IPS-11a (cell line): Measurements from ENCODE around the gene TMEM139.

Experiments used
- H3K4me3 ChIP-seq: one replicate; pipeline ENCODE4 v1.5.1; 2013; ENCODE audit warnings: low read depth, low read length, control low read depth

TMEM139 gene

DNA sequence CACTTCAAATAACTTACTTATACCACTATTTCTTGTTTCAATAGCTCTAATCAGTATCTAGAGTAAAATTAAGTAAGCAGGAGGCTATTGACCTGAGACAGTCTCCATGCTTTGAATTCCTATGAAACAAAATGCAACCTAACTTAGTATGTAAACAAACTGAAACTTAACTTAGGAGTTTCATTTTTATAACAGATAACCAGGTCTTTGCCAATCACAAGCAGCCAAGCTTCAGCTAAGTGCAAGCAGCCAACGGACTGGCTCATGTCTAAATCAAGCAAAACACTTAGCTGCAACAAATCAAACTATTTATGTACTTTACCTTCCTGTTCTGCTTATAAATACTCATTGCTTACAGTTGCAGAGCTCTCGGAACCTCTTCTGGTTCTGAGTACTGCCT lies 25.9 kb upstream of the TMEM139 start:
- H3K4me3 ChIP-seq, result no peak overlapping the region

DNA sequence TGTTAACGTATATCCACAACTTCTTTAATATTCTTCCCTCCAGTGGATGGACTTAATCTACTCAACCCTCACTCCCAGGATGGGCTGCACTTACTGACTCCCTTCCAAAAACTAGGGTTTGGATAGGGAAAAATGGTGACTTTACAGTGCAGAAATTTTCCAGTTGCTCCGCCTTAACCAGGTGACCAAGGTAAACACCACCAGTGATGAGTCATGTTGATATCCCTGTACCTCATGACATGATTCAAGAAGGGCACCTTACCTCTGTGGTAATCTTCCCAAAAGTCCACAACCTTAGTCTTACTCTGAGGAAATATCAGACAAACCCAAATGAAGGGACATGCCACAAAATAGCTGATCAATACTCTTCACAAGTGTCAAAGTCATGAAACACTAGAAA lies 25.0 kb upstream of the TMEM139 start:
- no peak overlapping the region for H3K4me3 ChIP-seq

DNA sequence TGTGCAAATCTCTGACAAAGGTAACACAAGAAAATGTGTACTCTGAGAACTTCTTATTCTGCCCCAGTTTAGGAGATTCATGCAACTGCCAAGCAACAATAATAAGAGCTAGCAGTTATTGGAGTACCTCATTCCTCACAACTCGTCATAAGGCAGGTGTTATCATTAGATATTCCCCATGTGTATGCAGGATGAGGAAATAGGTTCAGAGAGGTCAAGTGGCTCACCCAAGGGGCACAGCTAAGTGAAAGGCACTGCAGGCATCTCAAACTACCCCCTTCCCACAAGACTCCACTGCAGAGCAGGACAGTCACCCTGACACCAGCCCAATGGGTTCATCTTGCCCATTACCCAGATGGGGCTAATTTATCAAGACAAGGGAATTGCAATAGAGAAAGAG lies 22.9 kb upstream of the TMEM139 start:
- H3K4me3 ChIP-seq, result no peak overlapping the region

DNA sequence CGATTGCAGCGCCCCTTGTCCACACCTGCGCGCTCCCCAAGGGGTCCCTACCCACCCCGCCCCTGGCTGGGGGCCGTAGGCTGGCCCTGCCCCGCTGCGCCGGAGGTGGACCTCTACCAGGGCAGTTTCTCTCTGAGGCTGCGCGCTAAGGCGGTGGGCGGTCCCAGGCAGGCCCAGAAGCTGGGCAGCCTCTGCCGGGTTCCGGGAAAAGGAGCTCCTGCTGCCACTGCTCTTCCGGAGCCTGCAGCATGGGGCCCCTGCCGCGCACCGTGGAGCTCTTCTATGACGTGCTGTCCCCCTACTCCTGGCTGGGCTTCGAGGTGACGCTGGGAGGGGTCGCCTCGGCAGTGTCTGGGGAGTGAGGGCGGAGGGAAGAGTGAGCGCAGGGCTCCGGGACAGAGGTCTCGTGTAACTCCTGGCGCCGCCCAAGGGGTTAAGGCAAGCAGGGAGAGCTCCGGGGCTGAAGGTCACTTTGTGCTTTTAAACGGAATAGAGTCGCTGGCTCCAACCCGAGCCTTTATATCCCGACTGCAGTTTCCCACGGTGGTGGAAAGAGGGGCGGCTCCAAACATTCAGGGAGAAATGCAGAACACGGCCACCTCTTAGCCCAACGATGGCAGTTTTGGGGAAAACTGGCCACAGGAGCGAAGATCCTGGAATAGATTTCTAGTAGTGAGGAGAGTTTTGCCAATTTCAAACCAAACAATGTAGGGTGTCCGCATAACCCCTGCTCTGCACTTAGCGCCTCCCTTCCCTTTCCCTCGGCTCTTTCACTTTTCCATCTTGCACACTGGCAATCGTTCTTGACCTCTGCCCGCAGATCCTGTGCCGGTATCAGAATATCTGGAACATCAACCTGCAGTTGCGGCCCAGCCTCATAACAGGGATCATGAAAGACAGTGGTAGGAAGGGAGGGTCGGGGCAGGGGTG lies 21.2 kb upstream of the TMEM139 start, which contains the start of gene GSTK1:
Gene GSTK1 (plus strand): TSS at position 176 of the 930 bp plus-strand sequence. CDS start 73 bp downstream, at position 249.
- H3K4me3 ChIP-seq, result peak within 1 kb of the TSS; percentile 76

DNA sequence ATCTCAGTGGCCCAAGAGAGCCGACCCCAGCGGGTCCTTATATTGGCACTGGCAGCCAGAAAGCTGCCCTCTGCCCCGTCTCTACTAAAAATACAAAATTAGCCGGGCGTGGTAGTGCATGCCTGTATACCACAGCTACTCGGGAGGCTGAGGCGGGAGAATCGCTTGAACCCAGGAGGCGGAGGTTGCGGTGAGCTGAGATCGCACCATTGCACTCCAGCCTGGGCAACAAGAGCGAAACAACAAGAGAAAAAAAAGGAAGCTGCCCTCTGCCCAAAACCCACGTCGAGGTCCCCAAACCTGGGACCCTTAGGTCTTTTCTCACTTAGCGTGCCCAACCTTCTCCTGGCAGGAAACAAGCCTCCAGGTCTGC lies 20.6 kb upstream of the TMEM139 start:
- peak overlapping the region; percentile 76 for H3K4me3 ChIP-seq

DNA sequence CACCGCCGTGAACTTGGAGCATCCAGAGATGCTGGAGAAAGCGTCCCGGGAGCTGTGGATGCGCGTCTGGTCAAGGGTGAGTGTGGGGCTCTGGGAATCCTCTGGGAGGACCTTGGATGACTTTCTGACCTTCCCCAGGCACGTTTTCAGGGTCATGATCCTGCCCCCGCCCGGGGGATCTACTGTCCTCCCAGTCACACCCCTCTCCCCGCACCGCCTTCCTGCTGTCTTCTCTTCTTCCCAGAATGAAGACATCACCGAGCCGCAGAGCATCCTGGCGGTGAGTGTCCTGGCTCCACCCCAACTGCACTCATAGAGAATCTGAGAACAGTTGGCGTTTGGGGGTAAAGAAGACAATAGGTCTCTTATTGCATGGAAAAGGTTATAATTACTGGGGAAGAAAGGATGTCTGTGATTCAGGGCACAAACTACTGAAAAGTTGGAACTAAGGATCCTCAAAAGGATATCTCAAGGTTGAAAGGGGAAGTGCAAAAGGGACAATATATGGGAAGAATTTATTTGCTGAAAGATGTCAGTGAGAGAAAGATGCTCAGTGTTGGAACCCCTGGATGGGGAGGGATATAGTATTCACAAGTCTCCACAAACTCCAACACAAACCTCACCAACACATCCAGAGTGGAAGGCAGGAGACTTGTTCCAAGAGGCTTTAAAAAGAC lies 19.6 kb upstream of the TMEM139 start:
- no peak overlapping the region for H3K4me3 ChIP-seq

DNA sequence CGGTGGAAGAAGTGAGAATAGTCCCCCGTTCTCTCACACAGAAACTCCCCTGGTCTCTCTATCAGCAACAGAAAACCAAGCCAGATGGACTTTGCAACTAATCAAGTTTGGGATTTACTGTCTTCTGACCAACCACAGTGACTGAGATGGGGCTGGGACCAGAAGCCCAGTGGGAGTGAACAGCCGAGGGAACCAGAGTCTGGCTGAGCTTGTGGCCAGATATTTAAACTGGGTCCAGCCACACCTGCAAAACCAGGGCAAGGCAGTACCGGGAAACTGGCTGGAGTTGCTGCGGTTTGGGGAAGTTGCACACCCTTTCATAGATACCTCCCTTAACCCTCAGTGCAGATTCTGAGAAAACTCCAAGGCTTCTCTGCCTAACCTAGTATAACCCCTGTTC lies 15.5 kb upstream of the TMEM139 start:
- no peak overlapping the region for H3K4me3 ChIP-seq

DNA sequence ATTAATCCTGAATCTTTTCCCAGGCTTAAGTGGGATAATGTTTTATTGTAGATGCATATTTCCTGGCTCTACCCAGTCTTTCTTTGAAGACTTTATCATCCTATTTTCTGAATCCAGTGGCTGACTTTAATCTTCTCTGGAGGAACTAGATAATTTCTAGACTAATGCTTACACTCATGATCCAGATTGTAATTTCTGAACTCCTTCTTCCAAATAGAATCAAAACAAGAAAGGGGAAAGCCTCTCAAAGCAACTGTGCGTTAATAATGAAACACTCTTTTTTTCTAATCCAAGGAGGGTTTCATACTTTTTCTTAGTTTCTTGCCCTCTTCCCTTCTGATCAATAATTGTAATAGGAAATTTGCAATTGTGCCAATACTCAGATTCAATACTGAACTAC lies 13.5 kb upstream of the TMEM139 start:
- H3K4me3 ChIP-seq, result no peak overlapping the region

DNA sequence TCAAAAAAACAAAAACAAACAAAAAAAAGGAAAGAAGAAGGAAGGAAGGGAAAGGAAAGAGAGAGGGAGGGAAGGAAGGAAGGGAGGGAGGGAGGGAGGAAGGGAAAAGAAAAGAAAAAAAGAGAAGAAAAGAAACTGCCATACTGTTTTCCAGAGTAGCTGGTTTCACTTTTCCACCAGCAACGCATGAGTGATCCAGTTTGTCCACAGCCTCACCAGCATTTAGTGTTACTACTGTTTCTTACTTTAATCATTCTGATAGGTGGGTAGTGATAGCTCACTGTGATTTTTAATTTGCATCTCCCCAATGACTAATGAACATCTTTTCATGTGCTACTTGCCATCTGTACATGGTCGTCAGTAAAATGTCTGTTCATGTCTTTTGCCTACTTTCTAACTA lies 11.9 kb upstream of the TMEM139 start:
- no peak overlapping the region for H3K4me3 ChIP-seq

DNA sequence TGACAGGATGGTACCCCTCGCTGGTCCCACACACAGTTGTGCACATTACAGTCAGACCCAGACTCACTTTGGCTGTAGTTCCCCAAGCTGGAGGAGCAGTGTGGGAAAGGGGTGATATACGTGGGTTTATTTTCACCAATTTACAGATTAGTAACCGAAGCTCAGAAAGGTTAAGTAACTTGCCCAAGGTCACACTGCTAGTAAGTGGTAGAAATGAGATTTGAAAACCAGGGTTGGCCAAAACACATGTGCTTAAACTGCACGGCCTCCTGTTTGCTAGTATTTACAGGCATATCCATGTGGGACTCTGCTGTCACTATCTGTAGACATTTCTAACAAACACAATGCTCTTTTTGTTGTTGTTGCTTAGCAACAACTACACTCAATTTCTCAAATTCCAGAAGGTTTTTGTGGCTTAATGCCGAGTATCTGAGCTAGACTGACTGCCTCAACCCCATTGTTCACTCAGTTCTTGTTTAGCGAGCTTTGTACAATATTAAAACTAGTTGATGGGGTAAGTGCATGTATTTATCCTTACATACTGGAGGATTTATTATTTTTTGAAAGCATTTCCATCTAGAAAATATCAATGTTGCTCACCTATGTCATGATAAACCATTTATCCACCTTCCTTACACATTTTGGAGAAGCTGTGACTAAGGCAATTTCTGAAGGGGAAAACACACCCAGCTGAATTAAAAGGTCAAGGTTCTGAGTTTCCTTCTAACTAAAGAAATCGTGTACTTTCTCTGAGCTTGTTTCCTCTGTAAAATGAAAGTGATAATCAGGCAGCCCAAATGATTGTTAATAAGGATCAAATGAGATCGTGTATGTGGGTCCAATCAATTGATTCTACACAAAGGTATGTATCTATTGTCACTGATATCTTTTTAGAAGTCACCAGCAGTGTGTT lies 5.3 kb upstream of the TMEM139 start:
- no peak overlapping the region for H3K4me3 ChIP-seq

DNA sequence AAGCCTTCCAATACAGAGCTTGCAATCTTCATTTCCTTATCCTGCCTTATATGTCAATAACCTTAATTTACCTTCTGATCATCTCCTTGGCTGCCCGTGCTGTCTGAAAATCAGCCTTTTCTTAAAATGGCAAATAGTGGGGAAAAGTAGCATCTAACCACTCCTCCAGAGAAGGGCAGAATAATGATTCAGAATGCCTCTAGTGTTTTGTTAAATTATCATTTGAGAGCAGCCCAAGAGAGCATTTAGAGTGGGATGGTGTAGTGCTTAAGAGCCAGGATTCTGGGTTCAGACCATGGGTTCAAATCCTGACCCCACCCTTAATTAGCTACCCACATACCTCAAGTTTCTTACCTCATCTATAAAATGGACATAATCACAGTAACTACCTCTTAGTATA lies 4.6 kb upstream of the TMEM139 start:
- H3K4me3 ChIP-seq, result no peak overlapping the region

DNA sequence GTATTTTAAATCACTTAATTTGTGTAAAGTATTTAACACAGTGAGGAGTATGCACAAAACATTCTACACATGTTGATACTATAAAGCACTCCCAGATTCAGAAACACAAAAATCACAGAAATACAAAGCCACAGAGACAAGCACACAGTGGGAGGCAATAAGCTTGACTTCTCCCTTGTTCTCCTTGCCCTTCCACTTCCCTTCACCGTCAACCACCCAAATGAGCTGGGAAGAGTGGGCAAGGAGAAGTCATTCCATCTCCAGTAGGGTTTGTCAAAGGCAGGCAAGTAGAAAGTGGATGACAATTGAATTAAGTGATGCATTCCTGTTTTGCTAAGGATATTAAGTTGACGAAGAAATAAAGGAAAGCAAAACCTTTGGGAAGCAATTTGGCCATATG lies 4.2 kb upstream of the TMEM139 start:
- H3K4me3 ChIP-seq, result no peak overlapping the region

DNA sequence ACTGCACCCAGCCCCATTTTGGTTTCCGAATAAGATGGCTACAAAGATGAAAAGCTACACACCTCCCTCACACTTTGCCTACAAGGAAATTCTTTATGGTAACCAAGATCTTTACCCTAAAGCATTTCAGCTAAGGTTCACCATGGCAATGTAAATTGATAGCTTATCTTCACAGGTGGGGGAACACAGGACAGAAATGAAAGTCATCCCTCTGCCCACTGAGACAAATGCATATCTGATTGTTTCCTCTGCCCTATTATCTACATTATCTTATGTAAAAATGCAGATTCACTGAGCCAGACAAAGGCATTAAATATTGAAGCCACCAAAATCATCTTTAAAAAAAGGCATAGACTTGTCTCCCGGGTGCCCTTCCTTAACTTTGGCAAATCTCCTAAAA lies 3.2 kb upstream of the TMEM139 start:
- H3K4me3 ChIP-seq, result no peak overlapping the region

DNA sequence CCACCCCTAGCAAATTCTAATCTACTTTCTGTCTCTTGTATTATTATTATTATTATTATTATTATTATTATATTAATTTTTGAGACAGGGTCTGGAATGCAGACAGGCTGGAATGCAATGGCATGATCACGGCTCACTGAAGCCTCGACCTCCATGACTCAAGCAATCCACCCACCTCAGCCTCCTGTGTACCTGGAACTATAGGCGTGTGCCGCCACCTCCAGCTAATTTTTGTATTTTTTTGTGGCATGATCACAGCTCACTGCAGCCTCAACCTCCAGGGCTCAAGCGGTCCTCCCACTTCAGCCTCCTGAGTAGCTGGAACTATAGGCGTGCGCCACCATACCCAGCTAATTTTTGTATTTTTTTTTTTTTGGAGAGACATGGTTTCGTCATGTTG lies 2.6 kb upstream of the TMEM139 start:
- no peak overlapping the region for H3K4me3 ChIP-seq

DNA sequence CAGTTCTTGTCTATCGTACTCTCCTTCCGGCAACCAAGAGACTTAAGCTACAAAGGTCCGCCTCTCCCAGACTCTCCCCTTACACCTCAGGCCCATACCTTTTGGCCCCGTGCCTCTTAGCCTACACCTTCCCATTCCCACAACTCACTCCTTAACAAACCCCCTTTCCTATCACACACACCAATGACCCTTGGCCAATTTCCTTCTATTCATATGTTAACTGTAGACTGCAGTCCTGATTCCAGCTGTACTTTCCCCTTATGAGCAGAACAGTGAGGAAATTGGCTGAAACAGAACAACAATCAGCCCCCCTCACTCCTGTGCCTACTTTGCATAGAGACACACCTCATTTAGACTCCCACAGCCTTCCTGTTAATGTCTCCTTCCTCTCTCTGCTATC lies 1.4 kb upstream of the TMEM139 start:
- no peak overlapping the region for H3K4me3 ChIP-seq

DNA sequence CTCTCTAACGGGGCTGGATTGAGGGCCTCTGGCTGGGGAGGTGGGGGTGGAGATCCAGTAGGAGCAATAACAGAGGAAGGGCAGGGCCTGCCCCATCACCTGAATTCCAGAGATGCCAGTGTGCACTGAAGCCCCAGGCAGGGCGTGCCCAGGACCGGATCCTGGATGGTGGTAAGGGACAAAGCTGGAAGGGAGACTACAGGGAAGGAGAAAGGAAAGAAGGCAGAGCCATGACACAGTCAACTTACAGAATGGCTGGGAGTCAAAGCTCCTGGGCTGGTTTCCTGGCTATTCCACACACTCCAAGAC lies 666 bp downstream of the TMEM139 start:
- no peak overlapping the region for H3K4me3 ChIP-seq

DNA sequence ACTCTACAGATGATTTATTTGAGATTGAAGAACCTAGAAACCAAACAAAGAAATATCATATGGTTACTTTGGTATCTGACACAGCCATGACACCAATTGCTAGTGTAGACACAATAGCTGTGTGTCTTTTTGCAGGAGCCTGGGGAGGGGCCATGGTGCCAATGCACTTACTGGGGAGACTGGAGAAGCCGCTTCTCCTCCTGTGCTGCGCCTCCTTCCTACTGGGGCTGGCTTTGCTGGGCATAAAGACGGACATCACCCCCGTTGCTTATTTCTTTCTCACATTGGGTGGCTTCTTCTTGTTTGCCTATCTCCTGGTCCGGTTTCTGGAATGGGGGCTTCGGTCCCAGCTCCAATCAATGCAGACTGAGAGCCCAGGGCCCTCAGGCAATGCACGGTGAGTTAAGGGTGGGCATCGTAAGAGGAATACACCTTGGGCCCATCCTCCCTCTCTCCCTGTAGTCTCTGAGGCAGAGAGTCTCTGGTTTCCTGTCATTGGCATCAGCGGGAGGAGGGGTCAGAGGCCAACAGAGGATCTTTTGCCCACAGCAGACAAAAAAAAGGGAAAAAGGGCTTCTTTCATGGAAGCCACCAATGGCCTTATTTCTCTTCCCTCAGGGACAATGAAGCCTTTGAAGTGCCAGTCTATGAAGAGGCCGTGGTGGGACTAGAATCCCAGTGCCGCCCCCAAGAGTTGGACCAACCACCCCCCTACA lies 1.2 kb downstream of the TMEM139 start:
- H3K4me3 ChIP-seq, result no peak overlapping the region

DNA sequence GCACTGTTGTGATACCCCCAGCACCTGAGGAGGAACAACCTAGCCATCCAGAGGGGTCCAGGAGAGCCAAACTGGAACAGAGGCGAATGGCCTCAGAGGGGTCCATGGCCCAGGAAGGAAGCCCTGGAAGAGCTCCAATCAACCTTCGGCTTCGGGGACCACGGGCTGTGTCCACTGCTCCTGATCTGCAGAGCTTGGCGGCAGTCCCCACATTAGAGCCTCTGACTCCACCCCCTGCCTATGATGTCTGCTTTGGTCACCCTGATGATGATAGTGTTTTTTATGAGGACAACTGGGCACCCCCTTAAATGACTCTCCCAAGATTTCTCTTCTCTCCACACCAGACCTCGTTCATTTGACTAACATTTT lies 1.7 kb downstream of the TMEM139 start:
- no peak overlapping the region for H3K4me3 ChIP-seq

DNA sequence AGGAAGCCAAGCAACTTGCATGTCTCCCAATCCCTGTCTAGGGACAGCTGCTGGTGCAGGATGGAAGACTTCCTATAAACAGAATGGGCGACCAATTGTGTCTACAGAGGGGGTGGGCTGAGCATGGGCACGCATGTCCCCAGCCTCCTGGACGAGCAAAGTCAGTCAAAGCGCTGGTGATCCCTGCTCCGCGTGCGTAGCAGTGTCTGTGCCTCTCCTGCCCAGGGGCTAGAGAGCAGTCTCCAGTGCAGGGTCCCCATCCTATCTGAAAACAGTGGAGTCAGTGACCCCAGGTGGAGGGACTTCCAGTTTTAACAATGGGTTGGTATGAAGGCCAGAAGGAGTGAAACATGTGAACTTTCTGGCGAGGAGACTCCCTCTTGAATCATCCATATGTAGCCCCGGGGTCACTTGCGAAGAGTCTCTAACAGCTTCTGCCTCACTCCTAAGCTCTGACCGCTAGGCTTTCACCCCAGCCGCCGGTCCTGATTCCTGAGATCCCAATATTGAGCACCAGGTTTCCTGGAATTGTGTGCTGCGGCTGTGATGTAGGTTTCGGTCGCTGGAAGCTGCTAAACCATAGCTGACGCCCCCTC lies 2.7 kb downstream of the TMEM139 start:
- no peak overlapping the region for H3K4me3 ChIP-seq
